ENCODE results near the gene ZFAND3. TPM values are rescaled to one million over a fixed set of nuclear protein-coding genes. Genes with fewer than 3 reads are reported as not detected.
"Not testable (repeated sequence)": the region's sequence is repeated elsewhere in the genome, so short reads cannot be mapped to it uniquely, and the experiment has no call there.

Gene ZFAND3
- total and polyA plus RNA-seq, 2 donors = 25.4 to 68.9 TPM

- H3K4me1 ChIP-seq (ENCODE audit: insufficient read depth) = no peaks in the 10 kb centered on the region
- no peak for DNase-seq (ENCODE audit: extremely low spot score)
- WGBS = 67% methylated on average over 1 of the region's 1 CpG
- no peak overlapping the region for H3K4me3 ChIP-seq (ENCODE audit: low read depth, low read length)
- H3K27ac ChIP-seq (ENCODE audit: low read depth) = no peak overlapping the region
- H3K36me3 ChIP-seq (ENCODE audit: insufficient read depth) = no peaks in the 10 kb centered on the region
These were observed 214.9 kb downstream of the ZFAND3 start for GRCh38 chr6:38034274-38034914.

GRCh38 chr6:38035478-38035877 lies 216.0 kb downstream of the ZFAND3 start:
- H3K4me1 ChIP-seq (ENCODE audit: insufficient read depth) = no peaks in the 10 kb centered on the region

GRCh38 chr6:38039502-38039901 lies 220.0 kb downstream of the ZFAND3 start:
- WGBS = 80% methylated on average over 2 of the region's 2 CpGs
- Histone ChIP-seq H3K4me3 (ENCODE audit: low read depth, low read length) (no peak overlapping the region), H3K36me3 (ENCODE audit: insufficient read depth) (no peaks in the 10 kb centered on the region), H3K27ac (ENCODE audit: low read depth) (no peak overlapping the region), H3K4me1 (ENCODE audit: insufficient read depth) (no peaks in the 10 kb centered on the region)
- DNase-seq (ENCODE audit: extremely low spot score) = no peak

More at GRCh38 chr6:38035478-38035877, 216.0 kb downstream of the ZFAND3 start:
- no peak for DNase-seq (ENCODE audit: extremely low spot score)
- no peak overlapping the region for H3K4me3 ChIP-seq (ENCODE audit: low read depth, low read length)
- 92% methylated on average over 1 of the region's 1 CpG for WGBS
- H3K27ac ChIP-seq (ENCODE audit: low read depth) = no peak overlapping the region
- H3K36me3 ChIP-seq (ENCODE audit: insufficient read depth) = no peaks in the 10 kb centered on the region

DNA sequence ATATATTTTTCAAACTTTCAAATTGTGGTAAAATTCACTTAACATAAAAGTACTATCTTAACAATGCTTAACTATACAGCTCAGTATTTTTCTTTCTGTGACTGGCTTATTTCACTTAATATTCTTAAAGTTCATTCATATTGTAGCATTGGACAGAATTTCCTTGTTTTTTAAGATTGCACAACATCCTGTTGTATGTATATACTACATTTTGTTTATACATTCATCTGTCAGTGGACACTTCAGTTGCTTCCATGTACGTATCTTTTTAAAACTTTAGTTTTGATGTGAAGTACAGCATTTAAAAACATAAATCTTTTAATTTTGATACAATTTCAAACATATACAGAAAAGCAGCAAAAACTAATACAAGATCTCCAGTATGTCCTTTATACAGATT lies 220.7 kb downstream of the ZFAND3 start:
- DNase-seq (ENCODE audit: extremely low spot score) = no peak
- no peaks in the 10 kb centered on the region for H3K4me1 ChIP-seq (ENCODE audit: insufficient read depth)
- H3K27ac ChIP-seq (ENCODE audit: low read depth) = no peak overlapping the region
- H3K4me3 ChIP-seq (ENCODE audit: low read depth, low read length) = no peak overlapping the region
- H3K36me3 ChIP-seq (ENCODE audit: insufficient read depth) = no peaks in the 10 kb centered on the region
- 81% methylated on average over 1 of the region's 1 CpG for WGBS

GRCh38 chr6:38043259-38043753 lies 223.8 kb downstream of the ZFAND3 start:
- no peaks in the 10 kb centered on the region for H3K36me3 ChIP-seq (ENCODE audit: insufficient read depth)
- no peaks in the 10 kb centered on the region for H3K4me1 ChIP-seq (ENCODE audit: insufficient read depth)
- DNase-seq (ENCODE audit: extremely low spot score) = no peak
- H3K27ac ChIP-seq (ENCODE audit: low read depth) = no peak overlapping the region
- no peak overlapping the region for H3K4me3 ChIP-seq (ENCODE audit: low read depth, low read length)
- 77% methylated on average over 3 of the region's 3 CpGs for WGBS

DNA sequence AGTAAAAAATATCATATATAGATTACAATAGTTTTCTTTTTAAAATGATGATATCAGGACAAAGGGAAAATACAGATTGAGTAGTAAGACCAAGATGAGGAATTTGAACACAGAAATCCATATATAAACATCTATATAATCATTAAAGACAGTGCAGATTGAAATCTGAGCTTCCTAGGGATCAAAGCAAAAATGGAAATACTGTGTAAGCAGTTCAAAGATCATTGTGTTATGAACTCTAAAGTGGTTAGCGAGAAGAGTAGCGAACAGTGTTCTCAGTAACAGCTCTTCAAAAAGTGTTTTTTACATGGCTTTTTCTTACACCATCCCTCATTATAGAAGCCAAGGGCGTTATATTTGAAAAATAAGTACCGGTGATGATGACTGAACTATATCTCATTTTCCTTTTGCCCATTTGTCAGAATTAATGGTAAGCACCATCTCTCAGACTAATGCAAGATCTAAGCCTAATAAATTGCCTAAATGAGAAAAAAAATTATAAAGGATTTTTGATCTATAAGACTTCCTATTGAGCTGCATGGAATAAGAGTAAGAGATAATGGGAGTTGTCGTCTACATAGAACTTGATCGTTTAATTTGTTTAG lies 226.3 kb downstream of the ZFAND3 start:
- no peak for DNase-seq (ENCODE audit: extremely low spot score)
- 88% methylated on average over 6 of the region's 6 CpGs for WGBS
- Histone ChIP-seq H3K4me1 (ENCODE audit: insufficient read depth) (no peaks in the 10 kb centered on the region), H3K36me3 (ENCODE audit: insufficient read depth) (no peaks in the 10 kb centered on the region), H3K27ac (ENCODE audit: low read depth) (no peak overlapping the region), H3K4me3 (ENCODE audit: low read depth, low read length) (no peak overlapping the region)

GRCh38 chr6:38047562-38047961 lies 228.0 kb downstream of the ZFAND3 start:
- no peaks in the 10 kb centered on the region for H3K4me1 ChIP-seq (ENCODE audit: insufficient read depth)
- H3K4me3 ChIP-seq (ENCODE audit: low read depth, low read length) = no peak overlapping the region
- DNase-seq (ENCODE audit: extremely low spot score) = no peak
- H3K27ac ChIP-seq (ENCODE audit: low read depth) = no peak overlapping the region
- H3K36me3 ChIP-seq (ENCODE audit: insufficient read depth) = no peaks in the 10 kb centered on the region
- 91% methylated on average over 4 of the region's 4 CpGs for WGBS

GRCh38 chr6:38049861-38050397 lies 230.4 kb downstream of the ZFAND3 start:
- H3K27ac ChIP-seq (ENCODE audit: low read depth); H3K4me3 ChIP-seq (ENCODE audit: low read depth, low read length); DNase-seq (ENCODE audit: extremely low spot score); H3K36me3 ChIP-seq (ENCODE audit: insufficient read depth); H3K4me1 ChIP-seq (ENCODE audit: insufficient read depth): not testable (repeated sequence)
- 78% methylated on average over 9 of the region's 9 CpGs for WGBS

DNA sequence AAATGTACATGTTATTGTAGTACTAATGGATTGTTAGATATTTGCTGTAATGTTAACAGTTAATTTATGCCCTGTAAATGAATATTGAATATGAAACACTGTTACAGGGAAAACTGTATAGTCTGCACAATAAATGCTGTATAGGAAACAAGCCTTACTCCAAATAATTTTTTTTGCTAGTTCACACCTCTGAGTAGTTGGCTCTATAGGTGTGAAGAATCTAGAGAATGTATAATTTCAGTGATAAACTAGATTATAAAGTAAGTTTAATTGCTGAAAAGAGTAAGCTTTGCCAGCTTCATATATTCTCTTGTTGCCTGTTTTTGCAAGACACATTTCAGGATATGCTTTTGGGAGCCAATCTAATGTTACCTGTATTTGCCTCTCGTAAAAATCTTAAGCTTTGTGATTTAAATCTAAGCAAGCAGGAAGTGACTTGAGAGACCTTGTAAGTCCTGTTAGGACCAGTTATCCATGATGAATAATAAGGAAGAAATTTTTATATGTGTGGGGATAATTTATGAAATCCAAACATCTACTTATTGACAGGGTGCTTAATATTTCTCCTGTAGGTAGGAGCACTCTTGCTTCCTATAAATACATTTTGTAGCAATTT lies 232.4 kb downstream of the ZFAND3 start:
- Histone ChIP-seq H3K4me3 (ENCODE audit: low read depth, low read length) (no peak overlapping the region), H3K4me1 (ENCODE audit: insufficient read depth) (no peaks in the 10 kb centered on the region), H3K36me3 (ENCODE audit: insufficient read depth) (no peaks in the 10 kb centered on the region), H3K27ac (ENCODE audit: low read depth) (no peak overlapping the region)
- WGBS = 87% methylated on average over 1 of the region's 1 CpG
- DNase-seq (ENCODE audit: extremely low spot score) = no peak

DNA sequence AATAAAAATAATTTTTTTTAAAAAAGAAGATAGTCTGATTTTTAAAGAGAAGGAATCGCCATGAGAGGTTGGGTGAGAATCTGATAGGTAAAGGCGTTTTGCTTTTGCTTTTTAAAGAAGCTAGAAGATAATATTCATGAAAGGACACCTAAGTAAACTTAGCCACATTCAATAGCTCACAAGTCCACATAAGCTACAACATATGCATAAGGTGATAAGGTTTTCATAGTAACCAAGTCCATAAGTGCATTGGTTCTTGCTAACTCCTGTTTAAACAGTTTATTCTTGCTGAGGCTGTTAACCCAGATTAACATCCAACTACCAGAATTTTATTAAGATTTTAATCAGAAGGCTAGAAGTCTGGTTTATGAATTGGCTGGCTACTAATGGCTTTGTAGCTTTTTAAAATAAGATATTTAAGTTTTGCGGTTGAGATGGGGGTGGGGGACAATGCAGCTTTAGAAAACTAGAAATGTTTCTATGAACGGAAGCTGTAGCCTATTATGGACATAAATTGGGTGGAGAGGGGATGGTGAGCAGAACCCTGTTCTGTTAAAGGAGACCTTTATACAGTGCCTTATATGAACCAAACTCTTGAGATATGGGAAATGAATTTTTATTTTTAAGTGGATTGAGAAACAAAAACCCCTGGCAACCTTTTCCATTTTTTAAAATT lies 235.1 kb downstream of the ZFAND3 start:
- H3K4me1 ChIP-seq (ENCODE audit: insufficient read depth) = no peaks in the 10 kb centered on the region
- no peaks in the 10 kb centered on the region for H3K36me3 ChIP-seq (ENCODE audit: insufficient read depth)
- H3K4me3 ChIP-seq (ENCODE audit: low read depth, low read length) = no peak overlapping the region
- no peak for DNase-seq (ENCODE audit: extremely low spot score)
- no peak overlapping the region for H3K27ac ChIP-seq (ENCODE audit: low read depth)
- WGBS = 85% methylated on average over 4 of the region's 4 CpGs

DNA sequence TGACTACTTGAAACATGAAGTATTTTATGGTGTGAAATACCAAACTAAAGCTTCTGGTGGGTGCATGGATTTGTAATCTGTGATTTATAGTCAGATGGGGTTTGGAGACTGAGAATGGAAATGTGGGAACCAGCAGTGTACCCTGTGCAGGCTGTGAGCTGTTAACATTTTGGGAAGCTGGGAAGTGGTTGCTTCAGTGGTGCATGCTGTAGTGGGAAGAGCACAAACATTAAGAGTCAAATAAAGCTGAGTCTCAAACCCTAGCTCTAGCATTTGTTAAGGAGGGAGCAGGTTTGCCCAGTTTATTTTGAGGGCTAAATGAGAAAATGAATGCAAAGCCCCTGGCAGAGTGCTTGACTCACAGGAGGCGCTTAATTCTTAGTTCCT lies 235.7 kb downstream of the ZFAND3 start:
- Histone ChIP-seq H3K4me1 (ENCODE audit: insufficient read depth) (no peaks in the 10 kb centered on the region), H3K4me3 (ENCODE audit: low read depth, low read length) (no peak overlapping the region), H3K36me3 (ENCODE audit: insufficient read depth) (no peaks in the 10 kb centered on the region), H3K27ac (ENCODE audit: low read depth) (no peak overlapping the region)
- 100% methylated on average over 1 of the region's 1 CpG for WGBS
- DNase-seq (ENCODE audit: extremely low spot score) = no peak

DNA sequence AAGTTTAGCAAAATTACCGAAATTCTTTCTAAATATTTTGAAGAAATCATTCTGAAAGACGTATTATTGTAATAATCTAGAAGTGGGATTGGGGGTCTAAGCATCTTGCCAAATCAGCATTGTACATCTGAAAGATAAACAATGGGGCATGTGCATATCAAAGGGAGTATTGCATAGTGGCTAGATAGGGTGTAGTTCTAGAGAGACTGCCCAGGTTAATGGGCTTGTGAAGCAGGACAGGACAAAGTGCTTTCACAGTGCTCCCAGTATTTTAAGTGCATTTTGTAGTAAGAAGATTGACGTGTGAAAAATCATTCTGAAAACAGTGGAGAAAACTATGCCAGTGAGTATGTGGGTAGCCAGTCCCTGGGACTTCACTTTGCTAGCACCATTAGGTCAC lies 236.8 kb downstream of the ZFAND3 start:
- 79% methylated on average over 3 of the region's 3 CpGs for WGBS
- no peaks in the 10 kb centered on the region for H3K4me1 ChIP-seq (ENCODE audit: insufficient read depth)
- no peak overlapping the region for H3K4me3 ChIP-seq (ENCODE audit: low read depth, low read length)
- no peak for DNase-seq (ENCODE audit: extremely low spot score)
- no peak overlapping the region for H3K27ac ChIP-seq (ENCODE audit: low read depth)
- no peaks in the 10 kb centered on the region for H3K36me3 ChIP-seq (ENCODE audit: insufficient read depth)

GRCh38 chr6:38057994-38058393 lies 238.5 kb downstream of the ZFAND3 start:
- Histone ChIP-seq H3K36me3 (ENCODE audit: insufficient read depth) (peaks cover 7% of the 10 kb centered on the region), H3K27ac (ENCODE audit: low read depth) (no peak overlapping the region), H3K4me1 (ENCODE audit: insufficient read depth) (no peaks in the 10 kb centered on the region), H3K4me3 (ENCODE audit: low read depth, low read length) (no peak overlapping the region)
- no peak for DNase-seq (ENCODE audit: extremely low spot score)
